Muscle layer of colon (tissue), 2 donors: ENCODE data around the gene TXLNB.

Source experiments
- H3K27ac ChIP-seq: one replicate; pipeline ENCODE4 v1.7.0; 2013; ENCODE audit warnings: low read depth, mild to moderate bottlenecking, low read length, moderate library complexity
- H3K27me3 ChIP-seq, 2 donors: one replicate each; pipeline ENCODE4 v1.7.0; 2013; ENCODE audit warnings: low read length in 2 of 2, mild to moderate bottlenecking in 2 of 2; ENCODE audit not compliant: insufficient read depth in 2 of 2, control insufficient read depth in 1 of 2
- H3K36me3 ChIP-seq: one replicate; pipeline ENCODE4 v1.7.0; 2013; ENCODE audit warnings: mild to moderate bottlenecking, low read length; ENCODE audit not compliant: insufficient read depth
- H3K4me1 ChIP-seq: one replicate; pipeline ENCODE4 v1.7.0; 2013; ENCODE audit warnings: mild to moderate bottlenecking, low read length; ENCODE audit not compliant: insufficient read depth
- H3K4me3 ChIP-seq, 2 donors: one replicate each; pipeline ENCODE4 v1.7.0; 2013; ENCODE audit warnings: low read length in 2 of 2, low read depth in 1 of 2, mild to moderate bottlenecking in 1 of 2, moderate library complexity in 1 of 2
- H3K9ac ChIP-seq: one replicate; pipeline ENCODE4 v1.7.0; 2013; ENCODE audit warnings: low read length
- H3K9me3 ChIP-seq: one replicate; pipeline ENCODE4 v1.7.0; 2013; ENCODE audit warnings: mild to moderate bottlenecking, low read length
- donor health status: abdominal sarcoma.
- donor health status: Adenocarcinoma of cecum.

TXLNB gene

GRCh38 chr6:139291813-139292619 is at the start of gene TXLNB:
TXLNB (minus strand) TSS chr6:139291998; CDS start chr6:139288899, 3,099 bp downstream.
- H3K4me1 ChIP-seq, result peaks cover 20% of the 10 kb centered on the region
- no peaks in the 10 kb centered on the region for H3K27me3 ChIP-seq
- peak within 1 kb of the TSS; percentile 24 for H3K9ac ChIP-seq
- no peaks in the 10 kb centered on the region for H3K36me3 ChIP-seq
- H3K9me3 ChIP-seq, result no peaks in the 10 kb centered on the region
- H3K4me3 ChIP-seq, result peak within 1 kb of the TSS; percentile 38 to 42
- H3K27ac ChIP-seq, result peak within 1 kb of the TSS; percentile 13

- Histone ChIP-seq H3K4me3 (no peak overlapping the region), H3K36me3 (no peaks in the 10 kb centered on the region), H3K4me1 (peaks cover 6% of the 10 kb centered on the region), H3K27me3 (no peaks in the 10 kb centered on the region), H3K9ac (no peak overlapping the region), H3K9me3 (no peaks in the 10 kb centered on the region), H3K27ac (no peak overlapping the region)
Observed at GRCh38 chr6:139341060-139341459, 49.3 kb upstream of the TXLNB start.

- Histone ChIP-seq H3K27me3 (no peaks in the 10 kb centered on the region), H3K36me3 (no peaks in the 10 kb centered on the region), H3K27ac (no peak overlapping the region), H3K4me3 (no peak overlapping the region), H3K9me3 (no peaks in the 10 kb centered on the region), H3K4me1 (peaks cover 6% of the 10 kb centered on the region), H3K9ac (no peak overlapping the region)
Observed at GRCh38 chr6:139338795-139339194, 47.0 kb upstream of the TXLNB start.

- no peaks in the 10 kb centered on the region for H3K36me3 ChIP-seq
- H3K9me3 ChIP-seq, result no peaks in the 10 kb centered on the region
- no peak overlapping the region for H3K9ac ChIP-seq
- peaks cover 6% of the 10 kb centered on the region for H3K4me1 ChIP-seq
- no peaks in the 10 kb centered on the region for H3K27me3 ChIP-seq
- H3K27ac ChIP-seq, result no peak overlapping the region
- H3K4me3 ChIP-seq, result no peak overlapping the region
Observed at GRCh38 chr6:139337830-139338229, 46.0 kb upstream of the TXLNB start.

GRCh38 chr6:139337001-139337400 is 45.2 kb upstream of the TXLNB start:
- Histone ChIP-seq H3K27me3 (no peaks in the 10 kb centered on the region), H3K4me3 (no peak overlapping the region), H3K27ac (no peak overlapping the region), H3K9ac (no peak overlapping the region), H3K36me3 (no peaks in the 10 kb centered on the region), H3K9me3 (no peaks in the 10 kb centered on the region), H3K4me1 (peaks cover 6% of the 10 kb centered on the region)

GRCh38 chr6:139336488-139336887 is 44.7 kb upstream of the TXLNB start:
- Histone ChIP-seq H3K9me3 (no peaks in the 10 kb centered on the region), H3K4me3 (no peak overlapping the region), H3K27ac (no peak overlapping the region), H3K27me3 (no peaks in the 10 kb centered on the region), H3K36me3 (no peaks in the 10 kb centered on the region), H3K9ac (no peak overlapping the region), H3K4me1 (peaks cover 6% of the 10 kb centered on the region)

GRCh38 chr6:139335447-139336210 is 43.8 kb upstream of the TXLNB start:
- Histone ChIP-seq H3K27me3 (no peaks in the 10 kb centered on the region), H3K9me3 (no peaks in the 10 kb centered on the region), H3K9ac (no peak overlapping the region), H3K27ac (peak overlapping the region; percentile 21), H3K4me1 (peaks cover 6% of the 10 kb centered on the region), H3K4me3 (no peak overlapping the region), H3K36me3 (no peaks in the 10 kb centered on the region)

- peaks cover 6% of the 10 kb centered on the region for H3K4me1 ChIP-seq
- no peaks in the 10 kb centered on the region for H3K27me3 ChIP-seq
- no peaks in the 10 kb centered on the region for H3K9me3 ChIP-seq
- H3K4me3 ChIP-seq, result no peak overlapping the region
- no peaks in the 10 kb centered on the region for H3K36me3 ChIP-seq
- no peak overlapping the region for H3K9ac ChIP-seq
- peak overlapping the region; percentile 21 for H3K27ac ChIP-seq
Observed at GRCh38 chr6:139334806-139335446, 43.1 kb upstream of the TXLNB start.

GRCh38 chr6:139330826-139331500 is 39.2 kb upstream of the TXLNB start:
- no peaks in the 10 kb centered on the region for H3K9me3 ChIP-seq
- H3K9ac ChIP-seq, result no peak overlapping the region
- no peaks in the 10 kb centered on the region for H3K27me3 ChIP-seq
- no peak overlapping the region for H3K4me3 ChIP-seq
- H3K27ac ChIP-seq, result no peak overlapping the region
- H3K36me3 ChIP-seq, result no peaks in the 10 kb centered on the region
- no peaks in the 10 kb centered on the region for H3K4me1 ChIP-seq

- Histone ChIP-seq H3K9me3 (no peaks in the 10 kb centered on the region), H3K27ac (no peak overlapping the region), H3K4me1 (no peaks in the 10 kb centered on the region), H3K27me3 (no peaks in the 10 kb centered on the region), H3K36me3 (no peaks in the 10 kb centered on the region), H3K4me3 (no peak overlapping the region), H3K9ac (no peak overlapping the region)
Observed at GRCh38 chr6:139330306-139330705, 38.5 kb upstream of the TXLNB start.

- Histone ChIP-seq H3K9ac (no peak overlapping the region), H3K27ac (no peak overlapping the region), H3K4me1 (no peaks in the 10 kb centered on the region), H3K4me3 (no peak overlapping the region), H3K27me3 (no peaks in the 10 kb centered on the region), H3K9me3 (no peaks in the 10 kb centered on the region), H3K36me3 (no peaks in the 10 kb centered on the region)
Observed at GRCh38 chr6:139329224-139329623, 37.4 kb upstream of the TXLNB start.
